T-helper 2 cell treated with Interferon-gamma antibody and Interleukin-4, amounts not matched to agents 5 μg/mL and 100 μg/mL, for 36 hours (primary cell): Measurements from ENCODE around the gene YPEL4.
A peak's percentile ranks its signal among the peaks of the same experiment; 100 is the strongest.

Experiments used
- DNase-seq: peaks from one replicate; pipeline ENCODE4 v3.0.0; 2021; ENCODE audit warnings: low spot score
- H3K27ac Mint-ChIP-seq: one replicate; pipeline ENCODE4 v1.8.0; 2021; ENCODE audit warnings: mild to moderate bottlenecking, mixed read lengths
- H3K27me3 Mint-ChIP-seq: one replicate; pipeline ENCODE4 v1.8.0; 2021; ENCODE audit warnings: low read depth, mixed read lengths
- H3K36me3 Mint-ChIP-seq: one replicate; pipeline ENCODE4 v1.8.0; 2021; ENCODE audit warnings: low read depth, mixed read lengths
- H3K4me1 Mint-ChIP-seq: one replicate; pipeline ENCODE4 v1.8.0; 2021; ENCODE audit warnings: low read depth, mixed read lengths
- H3K4me3 Mint-ChIP-seq: one replicate; pipeline ENCODE4 v1.8.0; 2022; ENCODE audit warnings: mild to moderate bottlenecking, moderate library complexity, mixed read lengths
- H3K9me3 Mint-ChIP-seq: one replicate; pipeline ENCODE4 v1.8.0; 2021; ENCODE audit warnings: mixed read lengths

YPEL4 gene

GRCh38 chr11:57646194-57646798 lies 3.4 kb downstream of the YPEL4 start:
- peaks cover 59% of the 10 kb centered on the region for H3K27me3 Mint-ChIP-seq
- H3K9me3 Mint-ChIP-seq, result no peaks in the 10 kb centered on the region
- DNase-seq, result no peak
- no peaks in the 10 kb centered on the region for H3K36me3 Mint-ChIP-seq
- H3K4me3 Mint-ChIP-seq, result no peak overlapping the region
- no peak overlapping the region for H3K27ac Mint-ChIP-seq
- H3K4me1 Mint-ChIP-seq, result peaks cover 26% of the 10 kb centered on the region

- H3K4me3 Mint-ChIP-seq, result no peak overlapping the region
- peaks cover 59% of the 10 kb centered on the region for H3K27me3 Mint-ChIP-seq
- no peak for DNase-seq
- no peaks in the 10 kb centered on the region for H3K9me3 Mint-ChIP-seq
- peaks cover 26% of the 10 kb centered on the region for H3K4me1 Mint-ChIP-seq
- no peaks in the 10 kb centered on the region for H3K36me3 Mint-ChIP-seq
- H3K27ac Mint-ChIP-seq, result no peak overlapping the region
Measured at GRCh38 chr11:57645689-57646085, 4.0 kb downstream of the YPEL4 start.

DNA sequence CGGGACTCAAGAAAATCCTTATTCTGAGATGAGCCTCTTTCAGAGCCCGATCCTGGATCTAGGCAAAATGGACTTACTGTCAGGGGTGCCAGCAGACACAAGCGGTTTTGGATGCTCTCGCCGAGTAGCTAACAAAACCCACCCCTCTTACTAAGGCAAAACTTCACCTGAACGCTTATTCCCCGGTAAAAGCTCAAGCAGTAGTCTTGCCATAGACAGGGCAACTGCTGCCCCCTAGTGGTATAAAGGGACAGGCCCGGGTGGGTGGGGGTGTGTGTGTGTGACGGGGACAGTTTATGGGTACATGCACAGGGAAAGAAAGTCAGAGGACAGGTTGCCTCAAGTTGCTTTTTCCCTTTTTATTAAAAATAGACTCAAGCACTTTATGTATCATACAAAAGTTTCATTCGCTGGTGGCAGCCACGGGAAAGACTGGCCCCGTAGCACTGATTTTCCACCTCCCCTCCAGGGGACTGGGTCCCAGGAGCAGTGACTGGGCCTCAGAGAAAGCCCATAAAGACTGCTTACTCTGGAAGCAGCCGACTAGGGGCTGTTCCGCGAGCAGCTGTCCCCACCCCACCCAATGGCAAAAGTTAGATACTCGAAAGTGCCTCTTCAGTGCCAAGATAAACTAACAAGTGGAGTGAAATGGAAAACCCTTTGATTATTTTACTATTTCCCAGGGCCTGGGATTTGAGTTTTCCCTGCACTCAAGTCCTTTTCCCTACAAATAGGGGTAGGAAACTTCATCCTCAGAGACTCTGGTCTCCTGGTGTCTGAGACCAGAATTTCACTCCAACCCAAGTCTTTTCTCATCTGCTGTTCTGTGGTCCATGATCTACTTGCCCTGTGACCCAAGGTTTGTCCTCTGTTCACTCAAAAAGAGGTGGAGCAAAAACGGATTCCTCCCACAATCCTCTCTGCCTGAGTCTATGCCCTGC lies 4.7 kb downstream of the YPEL4 start:
- no peaks in the 10 kb centered on the region for H3K36me3 Mint-ChIP-seq
- H3K9me3 Mint-ChIP-seq, result no peaks in the 10 kb centered on the region
- H3K27ac Mint-ChIP-seq, result no peak overlapping the region
- H3K27me3 Mint-ChIP-seq, result peaks cover 59% of the 10 kb centered on the region
- no peak overlapping the region for H3K4me3 Mint-ChIP-seq
- peaks cover 24% of the 10 kb centered on the region for H3K4me1 Mint-ChIP-seq
- peak; percentile 72 for DNase-seq

- no peak overlapping the region for H3K27ac Mint-ChIP-seq
- H3K36me3 Mint-ChIP-seq, result no peaks in the 10 kb centered on the region
- H3K4me1 Mint-ChIP-seq, result peaks cover 17% of the 10 kb centered on the region
- peaks cover 51% of the 10 kb centered on the region for H3K27me3 Mint-ChIP-seq
- H3K4me3 Mint-ChIP-seq, result no peak overlapping the region
- H3K9me3 Mint-ChIP-seq, result no peaks in the 10 kb centered on the region
- DNase-seq, result no peak
Measured at GRCh38 chr11:57643802-57644201, 5.9 kb downstream of the YPEL4 start.

DNA sequence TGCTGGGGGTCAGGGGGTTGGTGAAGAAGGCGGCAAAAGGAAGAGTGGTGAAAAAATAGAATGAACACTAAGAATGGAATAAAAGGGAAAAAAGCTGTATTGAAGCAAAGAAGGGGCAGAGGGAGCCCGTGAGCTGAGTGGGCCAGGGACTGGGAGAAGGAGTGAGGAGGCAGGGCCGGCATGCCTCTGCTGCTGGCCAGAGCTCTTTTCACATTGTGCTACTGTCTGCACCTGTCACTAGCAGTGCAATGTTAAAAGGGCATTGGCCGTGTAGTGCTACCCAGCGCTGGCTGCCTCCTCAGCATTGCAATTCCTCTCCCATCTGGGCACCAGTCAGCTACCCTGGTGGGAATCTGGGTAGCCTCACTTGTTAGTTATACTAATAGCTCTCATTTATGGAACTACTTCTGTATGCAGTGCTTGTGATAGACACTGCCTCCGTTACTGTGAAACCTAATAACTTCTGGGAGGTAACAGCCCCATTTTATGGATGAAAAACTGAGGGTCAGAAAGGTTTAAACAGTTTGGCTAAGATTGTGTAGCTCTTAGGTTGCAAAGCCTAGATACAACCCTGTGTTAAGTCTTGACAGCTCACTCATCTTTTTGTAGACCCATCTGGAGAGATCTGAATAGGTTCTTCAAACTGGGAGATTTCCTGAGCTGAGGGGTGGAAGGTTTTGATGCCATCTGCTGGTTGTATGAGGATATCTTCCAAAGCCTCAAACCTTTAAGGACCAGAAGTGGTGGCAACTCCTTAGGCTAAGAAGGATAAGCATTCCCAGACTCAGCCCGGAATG lies 8.5 kb downstream of the YPEL4 start:
- no peak overlapping the region for H3K4me3 Mint-ChIP-seq
- no peaks in the 10 kb centered on the region for H3K36me3 Mint-ChIP-seq
- peaks cover 11% of the 10 kb centered on the region for H3K4me1 Mint-ChIP-seq
- no peak for DNase-seq
- H3K9me3 Mint-ChIP-seq, result no peaks in the 10 kb centered on the region
- no peak overlapping the region for H3K27ac Mint-ChIP-seq
- H3K27me3 Mint-ChIP-seq, result peaks cover 40% of the 10 kb centered on the region

DNA sequence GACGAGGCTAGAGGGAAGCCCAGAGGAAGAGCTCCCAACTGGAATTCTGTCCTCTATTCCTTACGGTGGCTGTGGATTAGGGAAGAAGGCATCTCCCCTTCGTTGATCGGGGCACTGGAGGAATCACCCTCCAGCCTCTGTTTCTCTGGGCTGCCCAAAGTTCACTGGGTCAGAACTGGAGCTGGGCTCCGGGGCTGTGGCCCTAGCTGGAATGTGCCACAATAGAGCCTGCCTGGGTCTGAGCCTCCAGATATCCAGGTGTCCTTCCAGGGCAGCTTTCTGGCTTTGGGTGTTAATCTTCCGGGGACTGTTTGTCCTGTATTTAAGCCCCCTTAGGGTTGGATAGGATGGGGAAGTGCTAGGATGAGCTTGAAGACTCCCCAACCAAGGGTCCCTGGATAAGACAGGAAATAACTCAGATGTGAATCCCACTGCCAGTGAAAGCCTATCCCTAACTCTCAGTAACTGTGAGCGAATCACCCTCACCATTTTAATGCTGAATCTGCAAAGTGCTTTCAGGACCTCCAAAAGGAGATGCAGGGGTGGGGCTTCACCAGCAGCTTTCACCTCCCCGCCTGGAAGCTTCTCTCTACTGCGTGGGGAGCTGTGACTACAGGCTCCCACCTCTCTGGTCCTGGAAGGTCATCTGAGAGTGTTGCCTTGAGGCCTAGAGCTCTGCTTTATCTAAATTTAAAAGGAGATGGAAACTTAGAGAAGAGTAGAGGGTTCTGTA lies 9.5 kb downstream of the YPEL4 start:
- Mint-ChIP-seq H3K27ac (no peak overlapping the region), H3K27me3 (peaks cover 33% of the 10 kb centered on the region), H3K9me3 (no peaks in the 10 kb centered on the region), H3K36me3 (no peaks in the 10 kb centered on the region), H3K4me1 (peaks cover 11% of the 10 kb centered on the region), H3K4me3 (peak overlapping the region; percentile 89)
- no peak for DNase-seq

DNA sequence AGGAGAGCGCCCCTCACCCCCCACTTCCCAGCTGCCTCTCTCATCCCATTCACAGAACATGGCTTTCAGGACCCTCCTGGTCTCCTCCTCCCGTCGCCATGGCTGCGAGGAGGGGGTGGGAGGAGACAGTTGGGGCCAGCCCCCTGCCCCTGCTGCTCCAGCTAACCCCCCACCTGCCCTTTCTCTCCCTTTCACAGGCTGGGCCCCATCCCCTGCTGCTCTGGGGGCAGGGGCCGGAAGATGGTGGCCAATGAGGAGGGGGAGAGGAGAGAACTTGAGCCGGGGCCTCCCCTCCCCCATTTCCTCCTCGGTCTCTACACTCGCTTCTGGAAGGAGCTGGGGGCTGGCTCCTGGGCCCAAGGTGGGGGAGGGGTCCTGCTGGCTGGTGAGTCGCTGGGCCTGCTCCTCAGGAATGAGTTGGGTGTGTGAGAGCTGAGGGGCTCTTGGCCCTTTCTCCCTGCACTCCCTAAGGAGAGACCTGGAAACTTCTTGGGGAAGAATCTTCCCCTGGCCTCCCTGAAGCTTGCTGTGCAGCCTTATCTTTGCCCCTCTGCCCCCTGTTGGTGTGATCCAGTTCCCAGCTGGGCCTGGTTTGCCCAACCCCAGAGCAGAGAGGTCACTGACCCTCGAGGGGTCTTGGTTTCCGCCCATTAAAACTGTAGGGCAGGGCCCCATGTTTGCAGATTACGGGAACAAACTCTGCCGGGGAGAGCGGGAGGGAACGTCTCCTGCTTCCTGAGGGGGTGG lies 10.2 kb downstream of the YPEL4 start:
- Mint-ChIP-seq H3K27me3 (peaks cover 32% of the 10 kb centered on the region), H3K36me3 (no peaks in the 10 kb centered on the region), H3K9me3 (no peaks in the 10 kb centered on the region), H3K27ac (no peak overlapping the region), H3K4me1 (peaks cover 10% of the 10 kb centered on the region), H3K4me3 (peak overlapping the region; percentile 89)
- no peak for DNase-seq

GRCh38 chr11:57638811-57639320 lies 10.8 kb downstream of the YPEL4 start:
- Mint-ChIP-seq H3K27me3 (peaks cover 38% of the 10 kb centered on the region), H3K4me1 (peaks cover 10% of the 10 kb centered on the region), H3K9me3 (no peaks in the 10 kb centered on the region), H3K4me3 (peak overlapping the region; percentile 89), H3K27ac (peak overlapping the region; percentile 34), H3K36me3 (no peaks in the 10 kb centered on the region)
- no peak for DNase-seq

GRCh38 chr11:57638005-57638781 lies 11.5 kb downstream of the YPEL4 start:
- Mint-ChIP-seq H3K4me3 (peak overlapping the region; percentile 89), H3K27me3 (peaks cover 35% of the 10 kb centered on the region), H3K36me3 (no peaks in the 10 kb centered on the region), H3K27ac (peak overlapping the region; percentile 86), H3K9me3 (no peaks in the 10 kb centered on the region), H3K4me1 (peaks cover 10% of the 10 kb centered on the region)
- no peak for DNase-seq

GRCh38 chr11:57637626-57638004 lies 12.1 kb downstream of the YPEL4 start:
- Mint-ChIP-seq H3K27me3 (peaks cover 32% of the 10 kb centered on the region), H3K9me3 (no peaks in the 10 kb centered on the region), H3K4me1 (peaks cover 10% of the 10 kb centered on the region), H3K27ac (peak overlapping the region; percentile 57), H3K36me3 (no peaks in the 10 kb centered on the region), H3K4me3 (peak overlapping the region; percentile 89)
- no peak for DNase-seq

DNA sequence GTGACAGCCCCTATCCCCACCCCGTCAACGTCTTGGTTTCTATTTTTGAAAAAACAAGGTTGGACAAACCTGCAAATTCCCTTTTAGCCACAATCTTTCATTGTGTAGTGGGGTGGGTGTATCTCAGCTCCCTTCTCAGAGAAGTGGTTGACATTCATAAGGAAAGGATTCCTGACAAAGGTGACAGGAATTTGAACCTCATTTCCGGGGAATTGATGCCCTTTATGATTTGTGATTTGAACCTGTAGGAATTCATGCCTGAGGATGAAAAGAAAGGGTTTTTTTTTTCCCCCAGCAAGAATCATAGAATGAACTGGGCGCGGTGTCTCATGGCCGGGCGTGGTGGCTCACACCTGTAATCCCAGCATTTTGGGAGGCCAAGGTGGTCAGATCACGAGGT lies 14.5 kb downstream of the YPEL4 start:
- Mint-ChIP-seq H3K4me1 (peaks cover 10% of the 10 kb centered on the region), H3K36me3 (no peaks in the 10 kb centered on the region), H3K9me3 (no peaks in the 10 kb centered on the region), H3K27me3 (peaks cover 37% of the 10 kb centered on the region), H3K4me3 (no peak overlapping the region), H3K27ac (no peak overlapping the region)
- DNase-seq, result no peak

DNA sequence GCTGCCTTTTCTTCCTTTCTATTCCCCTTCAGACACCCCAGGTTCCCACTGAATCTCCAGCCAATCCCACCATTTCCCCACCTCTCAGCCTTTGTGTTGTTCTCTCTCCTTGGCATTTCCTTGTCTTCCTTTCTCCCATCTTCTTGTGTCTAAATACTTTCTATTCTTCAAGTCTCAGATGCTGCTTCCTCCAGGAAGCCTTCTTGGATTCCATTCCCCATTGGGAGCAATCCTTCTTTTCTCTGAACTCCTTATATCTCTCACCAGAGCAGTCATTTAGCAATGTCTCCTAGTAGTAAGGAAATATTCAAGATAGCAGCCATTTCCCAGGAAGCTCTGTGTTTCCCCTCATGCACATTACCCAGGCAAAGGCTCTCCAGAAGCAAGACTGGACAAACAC lies 15.4 kb downstream of the YPEL4 start:
- peaks cover 37% of the 10 kb centered on the region for H3K27me3 Mint-ChIP-seq
- no peak overlapping the region for H3K27ac Mint-ChIP-seq
- H3K4me1 Mint-ChIP-seq, result peaks cover 10% of the 10 kb centered on the region
- DNase-seq, result no peak
- no peak overlapping the region for H3K4me3 Mint-ChIP-seq
- no peaks in the 10 kb centered on the region for H3K9me3 Mint-ChIP-seq
- H3K36me3 Mint-ChIP-seq, result no peaks in the 10 kb centered on the region
